ENCODE data around the gene ZBTB7A.

- TF ChIP-seq CTCF (conservative IDR thresholded peaks at IDR 0.05; ENCODE audit: low read length) (no peak), EZH2phosphoT487 (IDR thresholded peaks at IDR 0.05; ENCODE audit: borderline replicate concordance) (no peak)
These were observed 7.2 kb downstream of the ZBTB7A start for GRCh38 chr19:4059453-4059871.

All from Loucy (cell line).